NCI-H2227 (cell line): ENCODE data around the gene KLHL29.
"Not testable (repeated sequence)": the region's sequence is repeated elsewhere in the genome, so short reads cannot be mapped to it uniquely, and the experiment has no call there.

Experiments used
- DNase-seq: peaks from one replicate; lab custom pipeline; 2025; ENCODE audit not compliant: unreplicated experiment; lab: John Stamatoyannopoulos, UW

Gene KLHL29

DNA sequence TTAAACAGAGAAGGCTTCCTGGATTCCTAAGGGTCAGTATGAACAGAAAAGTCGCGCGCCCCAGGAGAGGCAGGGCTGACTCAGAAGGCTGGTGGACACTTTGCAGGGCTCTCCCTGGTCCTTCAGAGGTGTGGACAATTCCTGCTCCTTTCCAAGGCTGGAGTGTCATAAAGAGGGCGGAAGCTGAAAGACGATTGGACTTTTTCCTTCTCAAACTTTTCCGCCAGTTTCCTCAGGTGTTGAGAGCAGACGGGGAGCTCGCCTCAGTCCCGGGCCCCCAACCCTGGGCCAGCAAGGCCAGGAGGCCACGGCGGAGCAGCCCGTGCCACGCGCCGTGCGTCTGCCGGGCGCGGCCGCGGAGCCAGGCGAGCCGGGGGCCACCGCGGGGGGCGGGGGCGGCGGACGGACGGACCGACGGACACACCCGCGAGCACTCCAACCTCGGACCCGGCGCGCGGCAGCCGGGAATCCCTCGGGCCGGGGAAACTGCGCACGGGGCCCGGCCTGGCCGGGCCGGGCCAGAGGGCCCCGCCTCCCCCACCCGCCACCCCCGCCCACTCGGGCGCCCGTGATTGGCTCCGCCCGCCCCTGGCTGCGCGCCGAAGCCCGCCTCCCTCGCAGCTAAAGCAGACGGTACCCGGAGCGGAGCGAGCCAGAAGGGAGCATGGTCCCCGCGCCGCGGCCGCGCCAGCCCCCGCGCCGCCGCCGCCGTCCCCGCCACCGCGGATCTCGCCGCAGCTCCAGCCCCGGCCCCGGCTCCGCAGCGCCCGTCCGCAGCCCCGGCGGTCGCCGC lies at the start of gene KLHL29:
Gene KLHL29 (plus strand): TSS at position 629 of the 793 bp plus-strand sequence. CDS start 177,018 bp downstream, outside the sequence.
- peak; percentile 85 for DNase-seq

DNA sequence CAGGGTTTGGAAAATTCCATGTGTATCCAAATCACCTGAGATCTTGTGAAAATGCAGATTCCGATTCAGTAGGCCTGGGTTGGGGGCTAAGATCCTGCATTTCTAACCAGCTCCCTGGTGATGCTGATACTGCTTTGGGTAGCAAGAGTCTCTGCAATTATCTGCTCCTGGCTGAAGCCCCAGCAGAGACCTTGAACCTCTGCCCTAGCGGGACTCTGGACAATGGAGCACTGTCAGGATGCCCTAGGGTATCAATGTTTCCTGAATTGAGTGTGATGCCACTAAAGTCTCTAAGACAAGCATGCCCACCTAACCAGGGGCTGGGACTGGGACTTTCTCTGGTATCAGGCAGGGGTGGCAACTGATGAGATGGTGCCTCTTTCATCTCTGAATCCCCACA lies 49.4 kb upstream of the KLHL29 start:
- DNase-seq, result no peak

DNA sequence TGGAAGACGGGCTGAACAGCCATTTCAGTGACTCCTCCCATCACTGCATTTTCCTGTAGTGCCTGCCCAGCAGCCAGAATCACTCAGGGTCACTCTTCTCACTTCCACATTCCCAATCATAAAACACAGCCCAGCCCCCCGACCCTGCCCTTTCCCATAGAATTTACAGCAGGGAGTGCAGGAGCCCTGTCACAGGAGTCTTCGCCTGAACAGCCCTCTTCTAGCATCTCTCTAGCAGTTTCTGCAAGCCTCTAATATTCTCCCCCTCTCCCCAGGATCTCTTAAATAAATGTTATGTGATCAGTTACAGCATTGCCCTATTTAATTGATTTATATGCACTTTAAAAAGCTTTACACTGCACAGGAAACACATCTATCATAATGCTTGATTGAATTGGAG lies 42.9 kb upstream of the KLHL29 start:
- DNase-seq, result no peak

DNA sequence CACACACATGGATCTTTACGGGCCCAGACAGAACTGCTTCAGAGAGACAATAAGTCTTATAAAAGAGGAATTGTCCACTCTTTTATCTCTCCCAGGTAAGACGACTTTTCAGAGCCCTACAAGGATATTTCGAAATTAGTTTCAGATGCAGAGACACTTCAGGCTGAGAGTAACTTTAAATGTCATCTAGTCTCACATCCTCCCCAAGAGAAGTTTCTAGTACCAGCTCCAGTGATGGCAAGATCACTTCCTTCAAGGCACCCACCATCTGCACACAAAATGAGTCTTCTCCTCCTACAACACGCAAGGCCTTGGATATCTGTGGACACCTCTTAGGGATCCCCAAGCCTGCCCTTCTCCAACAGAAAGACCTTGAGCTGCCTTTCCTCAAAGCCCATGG lies 39.0 kb upstream of the KLHL29 start:
- DNase-seq, result no peak

DNA sequence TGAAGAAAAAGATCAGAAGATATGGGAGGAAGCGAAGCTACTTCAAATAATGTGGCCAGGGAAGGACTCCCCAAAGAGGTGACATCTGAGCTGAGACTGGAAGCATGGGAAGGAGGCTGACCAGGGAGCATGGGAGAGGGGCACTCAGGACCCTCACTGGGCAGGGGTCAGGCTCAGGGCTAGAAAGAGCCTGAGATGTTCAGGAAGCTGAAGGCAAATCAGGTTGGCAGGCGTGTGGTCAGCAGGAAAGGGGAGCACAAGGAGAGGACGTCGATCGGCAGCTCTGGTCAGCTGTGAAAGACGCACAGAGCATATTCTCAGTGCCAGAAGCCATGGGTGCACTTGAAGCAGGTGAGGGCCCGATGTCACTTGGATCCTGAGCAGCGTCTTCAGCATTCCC lies 38.2 kb upstream of the KLHL29 start:
- DNase-seq, result no peak

DNA sequence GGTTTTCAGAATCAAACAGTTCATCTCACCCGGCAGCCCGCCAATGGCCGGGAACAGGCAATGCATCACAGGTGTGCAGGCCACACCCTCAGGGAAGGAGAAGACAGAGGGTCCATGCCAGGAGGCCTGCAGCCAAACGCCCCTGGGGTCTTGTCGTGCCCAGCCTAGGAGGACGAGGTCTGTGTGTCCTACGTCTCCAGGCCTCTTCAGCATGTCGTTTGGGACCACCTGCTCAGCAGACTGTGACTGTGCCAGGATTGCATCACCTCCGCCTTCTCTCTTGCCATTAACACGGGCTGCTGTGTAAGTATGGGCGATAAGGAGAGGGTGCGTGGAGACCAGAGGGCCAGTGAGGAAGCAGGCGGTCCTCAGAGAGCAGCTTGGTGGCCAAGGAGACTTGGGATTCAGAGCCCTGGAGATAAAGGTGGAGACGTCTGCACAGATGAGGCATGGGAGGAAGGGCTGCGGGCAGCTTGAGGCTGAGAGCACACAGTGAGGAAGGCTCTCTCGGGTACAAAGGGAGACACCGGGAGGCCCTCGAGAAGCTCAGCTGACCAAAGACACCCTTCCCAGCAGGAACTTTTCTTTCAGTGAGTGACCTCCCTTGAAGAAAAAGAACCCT lies 37.4 kb upstream of the KLHL29 start:
- no peak for DNase-seq

DNA sequence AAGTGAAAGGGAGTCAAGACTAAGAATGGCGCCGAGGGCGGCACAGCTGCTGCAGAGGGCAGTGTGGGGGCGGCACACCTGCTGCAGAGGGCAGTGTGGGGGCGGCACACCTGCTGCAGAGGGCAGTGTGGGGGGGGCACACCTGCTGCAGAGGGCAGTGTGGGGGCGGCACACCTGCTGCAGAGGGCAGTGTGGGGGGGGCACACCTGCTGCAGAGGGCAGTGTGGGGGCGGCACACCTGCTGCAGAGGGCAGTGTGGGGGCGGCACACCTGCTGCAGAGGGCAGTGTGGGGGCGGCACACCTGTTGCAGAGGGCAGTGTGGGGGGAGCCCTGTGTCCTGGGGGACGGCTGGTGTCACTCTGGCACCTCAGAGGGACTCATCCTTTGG lies 36.9 kb upstream of the KLHL29 start:
- not testable (repeated sequence) for DNase-seq

DNA sequence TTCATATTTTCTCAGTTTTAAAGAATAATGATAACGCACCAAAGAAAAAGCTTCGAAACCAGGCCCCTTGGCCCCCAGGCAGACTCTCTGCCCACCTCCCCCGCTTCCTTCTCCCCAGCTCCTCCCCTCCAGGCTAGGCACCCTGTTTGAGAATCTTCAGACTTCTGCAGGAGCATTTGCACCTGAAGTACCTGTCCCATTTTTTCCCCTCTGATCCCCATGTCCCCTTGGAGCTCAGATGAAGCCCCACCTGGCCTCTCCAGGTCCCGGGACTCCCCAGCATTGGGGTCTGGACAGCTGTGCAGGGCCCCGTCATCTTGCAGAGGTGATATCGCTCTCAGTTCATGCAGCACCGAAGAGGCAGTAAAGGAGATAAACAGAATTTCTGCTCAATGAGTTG lies 35.5 kb upstream of the KLHL29 start:
- no peak for DNase-seq

DNA sequence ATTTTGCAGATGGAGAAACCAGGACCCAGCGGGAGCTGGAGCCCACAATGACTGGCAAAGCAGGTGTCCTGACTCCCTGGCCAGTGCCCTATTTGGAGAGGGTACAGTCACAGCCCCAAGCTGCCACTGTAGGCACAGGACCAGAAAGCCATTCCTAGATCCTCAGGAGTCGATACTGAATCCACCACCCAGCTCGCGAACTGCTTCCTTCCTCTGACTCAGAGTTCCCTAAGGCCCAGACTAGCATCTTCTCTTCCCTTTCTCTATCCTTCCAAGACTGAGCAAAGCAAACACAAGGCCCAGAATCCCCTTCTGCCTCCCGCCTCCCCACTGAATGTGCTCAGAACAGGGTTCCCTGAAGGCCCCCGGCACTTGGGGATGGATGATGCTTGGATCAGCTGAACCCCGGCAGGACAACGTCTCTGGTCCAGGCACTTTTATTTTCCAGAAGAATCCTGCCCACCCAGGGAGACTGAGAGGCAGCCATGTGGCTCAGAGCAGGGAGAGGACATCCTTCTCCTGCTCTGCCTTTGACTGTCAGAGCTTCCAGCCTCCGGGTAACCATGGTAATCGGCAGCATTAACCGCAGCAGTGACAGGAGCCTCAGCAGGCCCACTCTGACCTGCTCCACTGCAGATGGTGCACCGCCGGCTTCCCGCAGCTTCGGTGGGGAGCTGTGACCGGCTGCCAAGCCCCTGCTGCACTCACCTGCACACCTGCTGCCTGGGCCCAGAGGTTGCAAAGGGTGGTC lies 34.8 kb upstream of the KLHL29 start:
- peak; percentile 73 for DNase-seq

DNA sequence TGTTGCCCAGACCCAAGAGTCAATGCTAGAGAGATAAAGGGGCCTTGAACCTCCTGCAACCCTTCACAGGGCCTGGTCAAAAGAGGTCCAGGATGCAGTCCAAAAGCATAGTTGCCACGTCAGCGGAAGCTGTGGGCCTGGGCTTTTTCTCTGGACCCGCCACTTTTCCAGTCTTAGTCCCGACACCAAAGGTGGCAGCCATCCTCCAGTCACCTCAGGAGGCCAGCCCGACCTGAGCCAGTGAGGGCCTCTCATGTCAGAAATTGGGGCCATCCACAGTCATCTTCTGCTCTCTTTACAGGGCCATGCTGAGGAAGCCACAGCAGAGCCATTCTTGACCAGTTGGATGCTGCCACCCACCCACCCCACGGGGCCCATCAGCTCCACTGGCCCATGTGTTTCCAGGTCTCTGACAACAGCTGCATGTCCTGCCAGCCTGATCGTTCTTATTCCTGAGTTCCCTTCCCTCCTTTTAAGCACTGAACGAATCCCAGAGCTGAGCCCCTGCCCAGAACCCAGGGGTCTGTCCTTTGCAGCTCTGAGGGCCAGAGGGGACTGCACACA lies 34.1 kb upstream of the KLHL29 start:
- no peak for DNase-seq

DNA sequence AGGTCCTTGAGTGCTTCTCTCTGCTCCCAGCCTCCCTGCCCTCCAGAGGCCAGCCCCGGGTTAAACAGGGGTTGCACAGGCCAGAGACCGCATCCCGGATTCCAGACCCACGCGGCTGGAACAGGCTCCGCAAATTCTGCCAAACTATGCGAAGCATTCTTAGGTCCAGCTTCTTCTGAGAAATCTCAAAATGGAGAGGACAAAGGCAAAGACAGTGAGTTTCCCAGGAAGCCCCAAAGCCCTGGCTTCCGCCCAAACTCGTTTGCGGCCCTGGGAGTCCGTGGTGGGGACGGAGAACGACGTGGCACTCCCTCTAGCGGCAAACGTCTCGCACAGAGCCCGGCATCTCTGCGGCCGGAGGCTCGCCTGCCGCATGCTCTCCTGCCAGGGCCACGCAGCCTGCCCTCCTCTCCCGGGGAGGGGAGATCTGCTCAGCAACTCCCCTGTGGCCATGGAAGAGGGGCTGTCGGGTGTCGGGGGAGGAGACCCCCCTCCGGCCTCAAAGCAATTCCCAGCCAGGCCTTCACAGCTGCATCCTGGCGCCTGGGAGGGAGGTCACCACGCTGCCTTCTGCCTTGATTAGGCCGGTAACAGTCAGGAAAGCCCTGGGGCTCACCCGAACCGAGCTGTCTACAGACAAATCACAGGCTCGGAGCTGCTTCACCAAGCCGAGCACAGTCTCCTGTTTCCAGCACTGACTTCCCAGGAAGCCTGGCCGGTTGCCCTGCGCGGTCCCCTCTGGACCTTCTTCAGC lies 33.4 kb upstream of the KLHL29 start:
- peak; percentile 82 for DNase-seq

DNA sequence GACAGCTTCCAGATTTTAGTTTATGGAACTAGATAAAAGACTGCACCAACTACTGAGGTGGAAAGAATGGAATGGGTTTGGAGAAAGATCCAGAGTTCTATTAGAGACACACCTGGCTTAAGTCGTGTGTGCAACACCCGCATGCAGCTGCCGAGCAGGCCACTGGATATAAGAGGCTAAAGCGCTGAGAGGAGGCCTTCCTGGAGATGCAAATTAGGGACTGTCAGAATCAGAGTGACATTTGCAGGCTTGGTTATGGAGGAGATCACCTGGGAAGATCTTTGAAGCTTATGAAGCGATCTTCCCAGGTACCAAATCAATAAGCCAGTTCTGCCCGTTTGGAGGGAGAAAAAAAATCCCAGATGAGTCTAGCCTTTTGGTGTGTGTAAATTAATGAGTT lies 30.4 kb upstream of the KLHL29 start:
- DNase-seq, result no peak

DNA sequence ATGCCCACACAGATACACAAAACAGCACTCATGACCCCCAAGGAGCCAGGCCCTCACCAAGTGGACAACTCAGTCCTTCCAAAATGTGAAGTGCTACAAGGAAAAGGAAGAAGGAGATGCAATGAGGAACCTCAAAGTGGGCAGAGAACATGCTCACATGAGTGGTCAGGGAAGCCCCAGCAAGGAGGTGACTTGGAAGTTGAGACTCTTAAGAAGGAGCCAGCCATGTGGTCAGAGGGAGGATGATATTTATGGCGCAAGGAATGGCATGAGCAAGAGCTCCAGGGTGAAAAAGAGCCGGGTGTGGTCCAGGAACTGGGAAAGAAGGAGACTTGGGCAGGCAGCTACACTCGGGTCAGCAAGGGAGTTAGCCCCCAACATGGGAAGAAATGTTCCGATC lies 30.0 kb upstream of the KLHL29 start:
- DNase-seq, result no peak

DNA sequence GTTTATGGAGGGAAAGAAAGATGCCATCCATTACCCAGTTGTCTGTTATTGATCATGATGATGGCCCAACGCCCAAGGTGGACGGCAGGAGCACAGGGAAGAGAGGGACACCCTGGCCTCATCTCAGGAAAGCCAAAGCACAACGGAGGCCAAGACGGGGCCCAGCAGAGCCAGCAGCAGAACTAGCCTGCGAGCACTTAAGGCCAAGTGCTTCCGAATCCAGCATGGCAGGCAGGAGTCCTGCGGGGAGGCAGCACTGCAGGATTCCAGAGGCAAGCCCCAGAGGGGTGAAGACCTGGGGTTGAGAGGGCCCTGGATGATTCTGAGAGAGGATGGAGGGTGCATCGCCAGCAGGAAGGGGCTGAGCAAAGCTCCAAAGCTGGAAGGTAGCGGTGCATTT lies 28.3 kb upstream of the KLHL29 start:
- DNase-seq, result no peak

DNA sequence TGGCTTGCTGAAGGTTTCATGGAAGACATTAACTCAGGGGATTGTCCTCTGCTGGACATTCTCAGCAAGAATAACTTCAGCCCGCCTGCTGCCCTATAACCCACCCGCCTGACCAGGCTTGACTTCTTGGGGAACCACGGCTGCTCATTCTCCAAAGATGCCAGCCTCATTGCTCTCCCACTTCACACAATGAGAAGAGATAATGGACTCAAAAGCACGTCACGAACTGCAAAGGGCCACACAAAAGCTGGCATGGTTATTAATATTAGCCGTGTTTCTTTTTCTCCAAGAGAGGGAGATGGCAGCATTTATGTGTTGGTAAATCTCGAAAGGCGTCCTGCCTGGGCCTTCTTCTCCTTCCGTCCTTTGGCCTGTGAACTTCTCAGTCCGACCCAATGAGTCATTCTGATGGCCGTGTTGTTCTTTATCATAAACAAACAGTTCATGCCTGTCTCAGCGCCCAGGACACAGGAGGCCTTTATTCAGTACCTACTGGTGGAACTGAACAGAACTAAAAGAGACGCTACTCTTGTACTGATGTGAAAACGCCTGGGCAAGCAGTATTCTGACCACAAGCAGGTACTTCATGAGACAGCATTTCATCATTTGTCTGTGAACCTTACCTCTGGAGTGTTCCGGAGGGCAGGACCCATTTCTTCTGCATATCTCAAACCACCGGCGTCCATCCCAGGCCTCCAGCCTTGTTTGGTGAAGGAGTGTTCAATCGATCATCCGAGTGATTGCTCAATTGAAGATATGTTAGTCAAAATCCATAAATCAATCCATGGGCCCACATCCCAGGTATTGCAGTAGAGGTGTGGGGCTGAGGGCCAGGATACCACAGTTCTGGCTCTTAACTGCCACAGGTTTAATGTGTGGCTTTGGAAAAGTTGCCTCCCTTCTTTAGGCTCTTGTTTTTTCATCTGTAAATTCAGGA lies 25.1 kb upstream of the KLHL29 start:
- no peak for DNase-seq

DNA sequence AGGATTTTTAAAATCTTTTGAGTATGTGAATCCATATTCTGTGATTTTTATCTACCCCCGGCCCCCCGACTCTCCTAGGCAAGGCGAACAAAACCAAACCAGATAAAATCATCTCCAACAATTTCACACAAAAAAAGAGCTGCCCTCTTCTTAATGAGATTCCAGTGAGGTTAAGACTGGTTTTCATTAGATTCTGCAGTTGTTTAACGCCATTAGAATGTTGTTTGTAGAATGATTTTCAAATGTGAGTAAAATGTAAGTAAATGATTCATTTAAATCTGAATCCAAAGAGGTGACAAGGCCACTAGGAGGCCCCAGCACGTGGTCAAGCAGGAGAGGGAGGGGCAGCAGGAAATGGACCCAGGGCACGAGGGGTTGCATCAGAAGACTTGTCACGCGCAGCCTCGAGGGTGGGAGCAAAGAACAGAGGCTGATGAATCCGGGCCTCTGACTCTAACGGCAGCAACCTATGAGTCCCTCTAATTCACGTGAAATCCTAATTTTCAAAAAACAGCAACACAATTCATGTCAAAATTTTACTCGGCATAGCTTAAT lies 24.3 kb upstream of the KLHL29 start:
- DNase-seq, result no peak

DNA sequence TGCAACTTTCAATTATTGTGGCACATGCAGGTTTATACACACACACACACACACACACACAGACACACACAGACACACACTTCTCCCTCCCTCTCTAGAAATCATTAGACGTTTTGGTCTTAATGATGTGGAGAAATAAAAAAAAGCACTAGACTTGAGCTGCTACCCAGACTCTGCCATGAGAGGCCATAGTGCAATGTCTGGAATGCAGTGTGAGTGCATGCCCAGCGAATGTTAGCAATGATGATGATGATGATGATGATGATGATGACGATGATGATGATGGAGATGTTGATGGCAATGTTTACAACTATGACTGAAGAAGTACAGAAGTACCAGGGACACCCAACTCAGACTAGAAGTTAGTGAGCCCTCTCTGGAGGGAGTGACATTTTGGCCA lies 23.8 kb upstream of the KLHL29 start:
- no peak for DNase-seq

DNA sequence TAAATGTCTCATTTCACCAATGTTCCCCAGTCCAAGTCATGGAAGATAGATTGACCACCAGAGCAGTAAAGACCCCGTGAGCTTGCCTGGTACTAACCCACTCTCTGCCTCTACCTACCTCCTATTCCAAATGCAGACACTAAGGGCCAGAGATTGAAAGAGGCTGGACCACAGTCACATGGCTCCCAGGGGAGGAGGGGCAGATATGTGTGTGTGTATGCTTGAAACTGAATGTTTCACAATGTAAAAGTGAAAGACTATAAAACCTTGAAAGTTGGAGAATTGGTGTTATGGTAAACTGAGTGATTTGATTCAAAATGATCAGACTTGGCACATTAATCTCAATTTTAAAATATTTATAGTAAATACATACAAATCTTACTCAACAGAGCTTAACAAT lies 21.7 kb upstream of the KLHL29 start:
- DNase-seq, result no peak

DNA sequence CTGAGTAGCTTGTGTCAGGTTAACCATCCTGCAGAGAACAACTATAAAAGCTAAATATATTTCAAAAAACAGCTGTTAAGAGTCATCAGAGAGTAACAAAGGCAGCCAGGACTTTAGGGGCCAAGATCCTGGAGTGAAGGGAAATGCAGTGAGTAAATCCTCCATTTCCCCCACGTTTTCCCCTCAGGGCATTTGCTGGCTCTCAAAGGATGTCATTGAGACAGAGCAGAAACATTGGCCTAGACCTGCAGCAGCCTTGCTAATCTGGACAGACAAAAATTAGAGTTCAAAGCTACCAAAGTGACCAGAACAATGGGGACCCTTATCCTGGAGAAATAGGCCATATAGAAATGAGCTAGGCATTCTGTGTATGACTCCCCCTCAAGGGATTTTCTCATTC lies 21.1 kb upstream of the KLHL29 start:
- DNase-seq, result no peak

DNA sequence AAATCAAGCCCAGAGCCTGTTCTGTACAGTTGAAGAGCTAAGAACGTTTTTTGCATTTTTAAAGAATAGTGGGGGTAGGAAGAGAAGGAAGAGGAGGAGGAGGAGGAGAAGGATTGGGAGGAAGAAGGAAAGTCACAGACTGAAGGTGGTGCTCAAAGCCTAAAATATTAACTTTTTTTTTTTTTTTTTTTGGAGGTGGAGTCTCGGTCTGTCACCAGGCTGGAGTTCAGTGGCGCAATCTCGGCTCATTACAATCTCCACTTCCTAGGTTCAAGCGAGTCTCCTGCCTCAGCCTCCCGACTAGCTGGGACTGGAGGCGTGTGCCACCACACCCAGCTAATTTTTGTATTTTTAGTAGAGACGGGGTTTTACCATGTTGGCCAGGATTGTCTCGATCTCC lies 18.3 kb upstream of the KLHL29 start:
- no peak for DNase-seq
